ENCODE data around the gene THYN1. TPM values are rescaled to one million over a fixed set of nuclear protein-coding genes. Genes with fewer than 3 reads are reported as not detected.

THYN1 gene
- total and polyA plus RNA-seq, 2 of the 13 experiments (the other 11 are each of a cell fraction or from before 2014, with no cell fraction given), result 36.1 to 87.6 TPM

GRCh38 chr11:134253188-134253993 is at the start of gene THYN1, which contains the start of gene ACAD8 (continued):
- TF ChIP-seq ZNF580 (CRISPR knock-in tag; IDR thresholded peaks at IDR 0.05; ENCODE audit: borderline replicate concordance, low read depth) (no peak), ZNF558 (CRISPR knock-in tag; IDR thresholded peaks at IDR 0.05; ENCODE audit: borderline replicate concordance) (no peak; the same call in 1 of the 2 replicates), KIAA2018 (CRISPR knock-in tag; IDR thresholded peaks at IDR 0.05; ENCODE audit: borderline replicate concordance) (no peak), HMGA1 (CRISPR knock-in tag; conservative IDR thresholded peaks at IDR 0.05) (no peak), ZSCAN5A (CRISPR knock-in tag; IDR thresholded peaks at IDR 0.05; ENCODE audit: borderline replicate concordance) (no peak), ZNF556 (CRISPR knock-in tag; IDR thresholded peaks at IDR 0.05; ENCODE audit: borderline replicate concordance) (peak; percentile 38; the same call in 1 of the 2 replicates), ZNF276 (CRISPR knock-in tag; IDR thresholded peaks at IDR 0.05; ENCODE audit: low read depth) (no peak), NFYB (CRISPR knock-in tag; IDR thresholded peaks at IDR 0.05) (no peak; the same call in 1 of the 2 replicates), SMARCE1 (IDR thresholded peaks at IDR 0.05; ENCODE audit: borderline replicate concordance) (no peak), PREB (CRISPR knock-in tag; IDR thresholded peaks at IDR 0.05) (no peak), SATB2 (CRISPR knock-in tag; IDR thresholded peaks at IDR 0.05) (no peak), SRSF9 (IDR thresholded peaks at IDR 0.05; ENCODE audit: borderline replicate concordance, insufficient read depth, low read depth, low read length, poor library complexity, severe bottlenecking) (no peak), ZSCAN22 (CRISPR knock-in tag; IDR thresholded peaks at IDR 0.05) (no peak), CREBL2 (CRISPR knock-in tag; IDR thresholded peaks at IDR 0.05; ENCODE audit: borderline replicate concordance) (peak; percentile 35; the same call in 1 of the 2 replicates)
